Vagina (tissue), 2 donors: ENCODE data around the gene DSG3. TPM values are rescaled to one million over a fixed set of nuclear protein-coding genes. Genes with fewer than 3 reads are reported as not detected.

Experiments used
- DNase-seq, 2 donors: peaks; one replicate each; pipeline ENCODE4 v3.0.0-alpha.2; 2017; ENCODE audit errors: extremely low spot score in 2 of 2
- H3K27ac ChIP-seq: fragments of 200-600 bp; sonication (generic); one replicate; pipeline ENCODE4 v1.5.1; 2019
- H3K27me3 ChIP-seq: fragments of 200-600 bp; sonication (generic); one replicate; pipeline ENCODE4 v1.5.1; 2019
- H3K36me3 ChIP-seq, 2 donors: fragments of 200-600 bp; sonication (generic); one replicate each; pipeline ENCODE4 v1.5.1; 2017 to 2019
- H3K4me1 ChIP-seq: fragments of 200-600 bp; sonication (generic); one replicate; pipeline ENCODE4 v1.5.1; 2019
- H3K4me3 ChIP-seq, 2 donors: fragments of 200-600 bp; sonication (generic); 1 replicate in 1 of 2; 2 replicates in 1 of 2; pipeline ENCODE4 v1.5.1; 2016 to 2019
- H3K9me3 ChIP-seq: fragments of 200-600 bp; sonication (generic); one replicate; pipeline ENCODE4 v1.5.1; 2019
- CTCF ChIP-seq, 3 experiments: fragments of 450-650 bp in 2 of 3; fragments of 200-600 bp in 1 of 3; sonication (generic) in 1 of 3; IDR thresholded peaks; one replicate each; pipeline ENCODE4 v1.5.1; 2017 to 2019; ENCODE audit warnings: antibody characterized with exemption in 3 of 3, mild to moderate bottlenecking in 2 of 3, moderate library complexity in 2 of 3
- POLR2A ChIP-seq, 2 donors: fragments of 450-650 bp; IDR thresholded peaks; one replicate each; pipeline ENCODE4 v1.6.1; 2017; ENCODE audit warnings: antibody characterized with exemption in 2 of 2, mild to moderate bottlenecking in 2 of 2, moderate library complexity in 2 of 2
- POLR2AphosphoS5 ChIP-seq, 2 donors: sonication (generic); formaldehyde crosslinking; IDR thresholded peaks; one replicate each; pipeline ENCODE4 v1.9.0; 2017; ENCODE audit warnings: antibody characterized with exemption in 2 of 2, mild to moderate bottlenecking in 2 of 2, low read depth in 1 of 2; ENCODE audit not compliant: insufficient read depth in 1 of 2
- intact Hi-C: fragments of 100-400 bp; cut with DNase I; formaldehyde crosslinking; loops from one replicate; pipeline ENCODE4 v1.15.1; 2023
- total RNA-seq: library from RNA; depleted of rRNA; stranded (reverse); fragments of >200 nt; gene quantifications from one replicate; pipeline ENCODE4 v1.2.3, GENCODE V29; 2016

The DSG3 gene
- total RNA-seq, 1 donor from 2014 or later: 192 TPM

GRCh38 chr18:31430072-31430471 is 17.5 kb upstream of the DSG3 start:
- H3K27ac ChIP-seq: no peak overlapping the region
- no peaks in the 10 kb centered on the region for H3K36me3 ChIP-seq
- H3K27me3 ChIP-seq: no peaks in the 10 kb centered on the region
- intact Hi-C loops: no loop called here
- H3K4me1 ChIP-seq: no peaks in the 10 kb centered on the region
- H3K9me3 ChIP-seq: no peaks in the 10 kb centered on the region
- TF ChIP-seq POLR2AphosphoS5 (IDR thresholded peaks at IDR 0.05; ENCODE audit: insufficient read depth in 1 of 2, low read depth in 1 of 2): no peak
- no peak for TF ChIP-seq POLR2A (IDR thresholded peaks at IDR 0.05)
- TF ChIP-seq CTCF (IDR thresholded peaks at IDR 0.05): no peak
- DNase-seq: no peak
- H3K4me3 ChIP-seq: no peak overlapping the region

GRCh38 chr18:31430554-31430953 is 17.0 kb upstream of the DSG3 start:
- Histone ChIP-seq H3K36me3 (no peaks in the 10 kb centered on the region), H3K4me3 (no peak overlapping the region), H3K9me3 (no peaks in the 10 kb centered on the region), H3K27ac (no peak overlapping the region), H3K4me1 (no peaks in the 10 kb centered on the region), H3K27me3 (no peaks in the 10 kb centered on the region)
- no peak for DNase-seq
- intact Hi-C loops: no loop called here
- TF ChIP-seq POLR2A (IDR thresholded peaks at IDR 0.05): no peak
- TF ChIP-seq POLR2AphosphoS5 (IDR thresholded peaks at IDR 0.05; ENCODE audit: insufficient read depth in 1 of 2, low read depth in 1 of 2): no peak
- no peak for TF ChIP-seq CTCF (IDR thresholded peaks at IDR 0.05)

- Histone ChIP-seq H3K4me3 (no peak overlapping the region), H3K4me1 (no peaks in the 10 kb centered on the region), H3K27me3 (no peaks in the 10 kb centered on the region), H3K36me3 (no peaks in the 10 kb centered on the region), H3K9me3 (no peaks in the 10 kb centered on the region), H3K27ac (no peak overlapping the region)
- TF ChIP-seq CTCF (IDR thresholded peaks at IDR 0.05): no peak
- TF ChIP-seq POLR2AphosphoS5 (IDR thresholded peaks at IDR 0.05; ENCODE audit: insufficient read depth in 1 of 2, low read depth in 1 of 2): no peak
- TF ChIP-seq POLR2A (IDR thresholded peaks at IDR 0.05): no peak
- intact Hi-C loops: no loop called here
- no peak for DNase-seq
These were observed 15.2 kb upstream of the DSG3 start for GRCh38 chr18:31432316-31432715.

- Histone ChIP-seq H3K4me1 (no peaks in the 10 kb centered on the region), H3K9me3 (no peaks in the 10 kb centered on the region), H3K27ac (no peak overlapping the region), H3K27me3 (no peaks in the 10 kb centered on the region), H3K36me3 (no peaks in the 10 kb centered on the region), H3K4me3 (no peak overlapping the region)
- intact Hi-C loops: no loop called here
- DNase-seq: no peak
- TF ChIP-seq POLR2AphosphoS5 (IDR thresholded peaks at IDR 0.05; ENCODE audit: insufficient read depth in 1 of 2, low read depth in 1 of 2) (no peak), POLR2A (IDR thresholded peaks at IDR 0.05) (no peak), CTCF (IDR thresholded peaks at IDR 0.05) (no peak)
These were observed 10.7 kb upstream of the DSG3 start for GRCh38 chr18:31436825-31437224.

GRCh38 chr18:31438402-31438801 is 9.1 kb upstream of the DSG3 start:
- Histone ChIP-seq H3K36me3 (no peaks in the 10 kb centered on the region), H3K27me3 (no peaks in the 10 kb centered on the region), H3K4me1 (no peaks in the 10 kb centered on the region), H3K9me3 (no peaks in the 10 kb centered on the region), H3K27ac (no peak overlapping the region), H3K4me3 (no peak overlapping the region)
- no peak for DNase-seq
- intact Hi-C loops: no loop called here
- no peak for TF ChIP-seq POLR2AphosphoS5 (IDR thresholded peaks at IDR 0.05; ENCODE audit: insufficient read depth in 1 of 2, low read depth in 1 of 2)
- TF ChIP-seq POLR2A (IDR thresholded peaks at IDR 0.05): no peak
- no peak for TF ChIP-seq CTCF (IDR thresholded peaks at IDR 0.05)
